CD4-positive, alpha-beta memory T cell (primary cell): Measurements from ENCODE around the gene ADGRG6. TPM values are rescaled to one million over a fixed set of nuclear protein-coding genes. Genes with fewer than 3 reads are reported as not detected.
"Not testable (repeated sequence)": the region's sequence is repeated elsewhere in the genome, so short reads cannot be mapped to it uniquely, and the experiment has no call there.

Experiments
- CTCF ChIA-PET: fragments of 350-600 bp; sonication (Branson Sonifier 250); formaldehyde crosslinking; loops from one replicate; lab custom pipeline; 2021; ENCODE audit warnings: inconsistent platforms; ENCODE audit not compliant: partially characterized antibody; lab: Charles Lee
- POLR2A ChIA-PET: fragments of 350-600 bp; sonication (Branson Sonifier 250); formaldehyde crosslinking; loops from one replicate; lab custom pipeline; 2021; ENCODE audit not compliant: partially characterized antibody; lab: Charles Lee
- DNase-seq, 5 donors: peaks; one replicate each; pipeline versions ENCODE4 v3.0.0 to v3.0.0-alpha.2; 2020 to 2022; ENCODE audit warnings: mixed read lengths in 1 of 5
- H3K27ac ChIP-seq: one replicate; pipeline ENCODE4 v1.7.0; 2013; ENCODE audit warnings: low read depth, low read length
- H3K27me3 ChIP-seq: 2 replicates; pipeline ENCODE4 v1.7.0; 2013; ENCODE audit warnings: mild to moderate bottlenecking, low read length, moderate library complexity; ENCODE audit not compliant: insufficient read depth
- H3K36me3 ChIP-seq: 2 replicates; pipeline ENCODE4 v1.7.0; 2013; ENCODE audit warnings: mild to moderate bottlenecking, low read length, moderate library complexity; ENCODE audit not compliant: insufficient read depth
- H3K4me1 ChIP-seq: 2 replicates; pipeline ENCODE4 v1.7.0; 2013; ENCODE audit warnings: mild to moderate bottlenecking, low read length, moderate library complexity; ENCODE audit not compliant: insufficient read depth
- H3K4me3 ChIP-seq, 2 donors: one replicate each; pipeline ENCODE4 v1.7.0; 2013; ENCODE audit warnings: low read length in 2 of 2, mild to moderate bottlenecking in 1 of 2
- H3K9me3 ChIP-seq, 2 donors: one replicate each; pipeline ENCODE4 v1.7.0; 2013; ENCODE audit warnings: low read length in 2 of 2, control low read depth in 1 of 2; ENCODE audit not compliant: control insufficient read depth in 1 of 2
- H3K27ac Mint-ChIP-seq, 7 donors: one replicate each; pipeline ENCODE4 v1.8.0; 2020 to 2021; ENCODE audit warnings: mixed read lengths in 7 of 7, mild to moderate bottlenecking in 6 of 7, inconsistent platforms in 3 of 7, moderate library complexity in 3 of 7
- H3K27me3 Mint-ChIP-seq, 2 donors: one replicate each; pipeline ENCODE4 v1.8.0; 2020 to 2021; ENCODE audit warnings: mixed read lengths in 2 of 2
- H3K36me3 Mint-ChIP-seq, 2 donors: one replicate each; pipeline ENCODE4 v1.8.0; 2020 to 2021; ENCODE audit warnings: mixed read lengths in 2 of 2, inconsistent platforms in 1 of 2, mild to moderate bottlenecking in 1 of 2
- H3K4me1 Mint-ChIP-seq, 4 donors: one replicate each; pipeline ENCODE4 v1.8.0; 2020 to 2021; ENCODE audit warnings: mixed read lengths in 4 of 4, mild to moderate bottlenecking in 1 of 4
- H3K4me3 Mint-ChIP-seq, 8 donors: one replicate each; pipeline ENCODE4 v1.8.0; 2020 to 2021; ENCODE audit warnings: mixed read lengths in 8 of 8, mild to moderate bottlenecking in 7 of 8, moderate library complexity in 6 of 8, inconsistent platforms in 3 of 8
- H3K9me3 Mint-ChIP-seq, 8 donors: one replicate each; pipeline ENCODE4 v1.8.0; 2020 to 2021; ENCODE audit warnings: mixed read lengths in 8 of 8, mild to moderate bottlenecking in 5 of 8, inconsistent platforms in 3 of 8, moderate library complexity in 1 of 8
- intact Hi-C: fragments of 100-400 bp; cut with micrococcal nuclease; formaldehyde crosslinking; loops from one replicate; pipeline ENCODE4 v1.15.1; 2023
- polyA plus RNA-seq, 2 donors: library from polyadenylated mRNA; unstranded; fragments of 300-500 nt; fragmentation: Illumina TruSeq; gene quantifications; one replicate each; pipeline ENCODE4 v1.2.3, GENCODE V29; 2021
- total RNA-seq, 2 experiments: library from RNA; stranded (reverse); gene quantifications; one replicate each; pipeline ENCODE4 v1.2.3, GENCODE V29; 2021

ADGRG6 gene
- total and polyA plus RNA-seq, 4 experiments from 2014 or later, result 0.22 to 0.47 TPM; not detected in 2

- ChIA-PET POLR2A (no interaction called here), CTCF (no interaction called here)
- Histone ChIP-seq H3K27me3 (no peaks in the 10 kb centered on the region), H3K27ac (no peak overlapping the region), H3K4me3 (no peak overlapping the region), H3K4me1 (no peaks in the 10 kb centered on the region), H3K9me3 (no peaks in the 10 kb centered on the region), H3K36me3 (no peaks in the 10 kb centered on the region)
- Mint-ChIP-seq H3K27me3 (peaks cover 5 to 8% of the 10 kb centered on the region in 2 donors), H3K4me3 (no peak overlapping the region), H3K36me3 (no peaks in the 10 kb centered on the region), H3K4me1 (no peaks in the 10 kb centered on the region), H3K27ac (no peak overlapping the region), H3K9me3 (peaks cover 0 to 3% (median 0%) of the 10 kb centered on the region in 8 donors)
- DNase-seq, result no peak
- intact Hi-C loops, result no loop called here
Observed at GRCh38 chr6:142343938-142344337, 42.1 kb downstream of the ADGRG6 start.

GRCh38 chr6:142345261-142345660, 43.5 kb downstream of the ADGRG6 start:
- Mint-ChIP-seq H3K9me3 (peaks cover 0 to 3% (median 0%) of the 10 kb centered on the region in 8 donors), H3K36me3 (no peaks in the 10 kb centered on the region), H3K27me3 (peaks cover 5 to 8% of the 10 kb centered on the region in 2 donors), H3K4me3 (no peak overlapping the region), H3K27ac (no peak overlapping the region), H3K4me1 (no peaks in the 10 kb centered on the region)
- no peaks in the 10 kb centered on the region for H3K9me3 ChIP-seq
- no peak overlapping the region for H3K4me3 ChIP-seq
- intact Hi-C loops, result no loop called here
- no peak overlapping the region for H3K27ac ChIP-seq
- H3K4me1 ChIP-seq, result no peaks in the 10 kb centered on the region
- no peaks in the 10 kb centered on the region for H3K36me3 ChIP-seq
- H3K27me3 ChIP-seq, result no peaks in the 10 kb centered on the region
- DNase-seq, result no peak
- POLR2A ChIA-PET, result no interaction called here
- CTCF ChIA-PET, result no interaction called here

- H3K36me3 Mint-ChIP-seq, H3K36me3 ChIP-seq, H3K4me3 ChIP-seq, H3K9me3 Mint-ChIP-seq, H3K27me3 ChIP-seq, H3K9me3 ChIP-seq, H3K4me3 Mint-ChIP-seq, CTCF ChIA-PET, intact Hi-C loops, H3K4me1 Mint-ChIP-seq, H3K27me3 Mint-ChIP-seq, POLR2A ChIA-PET, H3K27ac Mint-ChIP-seq, DNase-seq, H3K27ac ChIP-seq, H3K4me1 ChIP-seq: not testable (repeated sequence)
Observed at GRCh38 chr6:142346166-142346565, 44.4 kb downstream of the ADGRG6 start.

GRCh38 chr6:142349215-142349823, 47.5 kb downstream of the ADGRG6 start:
- Histone ChIP-seq H3K27me3 (no peaks in the 10 kb centered on the region), H3K27ac (no peak overlapping the region), H3K4me3 (no peak overlapping the region), H3K4me1 (no peaks in the 10 kb centered on the region), H3K9me3 (no peaks in the 10 kb centered on the region), H3K36me3 (no peaks in the 10 kb centered on the region)
- Mint-ChIP-seq H3K36me3 (no peaks in the 10 kb centered on the region), H3K4me1 (no peaks in the 10 kb centered on the region), H3K4me3 (no peak overlapping the region), H3K27ac (no peak overlapping the region), H3K9me3 (peaks cover 0 to 4% (median 0%) of the 10 kb centered on the region in 8 donors), H3K27me3 (peaks cover 3 to 8% of the 10 kb centered on the region in 2 donors)
- intact Hi-C loops, result no loop called here
- CTCF ChIA-PET, result no interaction called here
- DNase-seq, result no peak
- POLR2A ChIA-PET, result no interaction called here

GRCh38 chr6:142350309-142350708, 48.5 kb downstream of the ADGRG6 start:
- no peaks in the 10 kb centered on the region for H3K36me3 ChIP-seq
- CTCF ChIA-PET, result no interaction called here
- intact Hi-C loops, result no loop called here
- no peaks in the 10 kb centered on the region for H3K27me3 ChIP-seq
- no peaks in the 10 kb centered on the region for H3K4me1 ChIP-seq
- H3K27me3 Mint-ChIP-seq, result peaks cover 0 to 8% of the 10 kb centered on the region in 2 donors
- H3K4me3 ChIP-seq, result no peak overlapping the region
- no peak overlapping the region for H3K27ac ChIP-seq
- peaks cover 0 to 4% (median 0%) of the 10 kb centered on the region in 8 donors for H3K9me3 Mint-ChIP-seq
- H3K36me3 Mint-ChIP-seq, result no peaks in the 10 kb centered on the region
- POLR2A ChIA-PET, result no interaction called here
- no peak overlapping the region for H3K4me3 Mint-ChIP-seq
- DNase-seq, result no peak
- no peak overlapping the region for H3K27ac Mint-ChIP-seq
- H3K9me3 ChIP-seq, result no peaks in the 10 kb centered on the region
- H3K4me1 Mint-ChIP-seq, result no peaks in the 10 kb centered on the region

GRCh38 chr6:142353690-142354089, 51.9 kb downstream of the ADGRG6 start:
- no peak overlapping the region for H3K27ac Mint-ChIP-seq
- Histone ChIP-seq H3K27ac (no peak overlapping the region), H3K36me3 (no peaks in the 10 kb centered on the region), H3K4me3 (no peak overlapping the region), H3K9me3 (no peaks in the 10 kb centered on the region), H3K27me3 (no peaks in the 10 kb centered on the region), H3K4me1 (no peaks in the 10 kb centered on the region)
- H3K9me3 Mint-ChIP-seq, result peaks cover 0 to 4% (median 0%) of the 10 kb centered on the region in 8 donors
- ChIA-PET POLR2A (no interaction called here), CTCF (no interaction called here)
- DNase-seq, result no peak
- no peak overlapping the region for H3K4me3 Mint-ChIP-seq
- H3K36me3 Mint-ChIP-seq, result no peaks in the 10 kb centered on the region
- intact Hi-C loops, result no loop called here
- peaks cover 0 to 4% (median 0%) of the 10 kb centered on the region in 4 donors for H3K4me1 Mint-ChIP-seq
- peaks cover 0 to 8% of the 10 kb centered on the region in 2 donors for H3K27me3 Mint-ChIP-seq

- ChIA-PET CTCF (no interaction called here), POLR2A (no interaction called here)
- Mint-ChIP-seq H3K36me3 (no peaks in the 10 kb centered on the region), H3K9me3 (peaks cover 0 to 4% (median 0%) of the 10 kb centered on the region in 8 donors), H3K4me3 (no peak overlapping the region), H3K27me3 (peaks cover 0 to 8% of the 10 kb centered on the region in 2 donors), H3K4me1 (peaks cover 0 to 4% (median 0%) of the 10 kb centered on the region in 4 donors), H3K27ac (no peak overlapping the region)
- Histone ChIP-seq H3K4me3 (no peak overlapping the region), H3K27me3 (no peaks in the 10 kb centered on the region), H3K4me1 (no peaks in the 10 kb centered on the region), H3K9me3 (no peaks in the 10 kb centered on the region), H3K27ac (no peak overlapping the region), H3K36me3 (no peaks in the 10 kb centered on the region)
- no peak for DNase-seq
- intact Hi-C loops, result no loop called here
Observed at GRCh38 chr6:142354650-142355049, 52.8 kb downstream of the ADGRG6 start.
